Activated gamma-delta T cell treated with anti-CD3 and anti-CD28 coated beads, Interleukin-2, amount 50 U/mL, for 16 hours (primary cell): ENCODE data around the gene COL25A1.
"Not testable (repeated sequence)": the region's sequence is repeated elsewhere in the genome, so short reads cannot be mapped to it uniquely, and the experiment has no call there.

ENCODE experiments used
- DNase-seq: peaks from one replicate; pipeline ENCODE4 v3.0.0-alpha.2; 2020; ENCODE audit warnings: low read depth

COL25A1 gene

GRCh38 chr4:109123951-109124350 lies 178.5 kb downstream of the COL25A1 start:
- DNase-seq: no peak

DNA sequence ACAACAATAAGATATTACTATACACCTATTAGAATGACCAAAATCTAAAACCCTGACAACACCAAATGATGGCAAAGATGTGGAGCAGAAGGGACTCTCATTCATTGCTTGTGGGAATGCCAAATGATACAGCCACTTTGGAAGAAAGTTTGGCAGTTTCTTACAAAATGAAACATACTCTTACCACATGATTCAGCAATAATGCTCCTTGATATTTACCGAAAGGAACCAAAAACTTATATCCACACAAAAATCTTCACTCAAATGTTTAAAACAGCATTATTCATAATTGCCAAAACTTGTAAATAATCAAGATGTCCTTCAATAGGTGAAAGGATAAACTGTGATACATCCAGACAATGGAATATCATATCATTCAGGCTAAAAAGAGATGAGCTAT lies 180.9 kb downstream of the COL25A1 start:
- no peak for DNase-seq

GRCh38 chr4:109119852-109120251 lies 182.6 kb downstream of the COL25A1 start:
- DNase-seq: no peak

- DNase-seq: no peak
Measured at GRCh38 chr4:109118635-109119034, 183.8 kb downstream of the COL25A1 start.

GRCh38 chr4:109114501-109114900 lies 188.0 kb downstream of the COL25A1 start:
- no peak for DNase-seq

DNA sequence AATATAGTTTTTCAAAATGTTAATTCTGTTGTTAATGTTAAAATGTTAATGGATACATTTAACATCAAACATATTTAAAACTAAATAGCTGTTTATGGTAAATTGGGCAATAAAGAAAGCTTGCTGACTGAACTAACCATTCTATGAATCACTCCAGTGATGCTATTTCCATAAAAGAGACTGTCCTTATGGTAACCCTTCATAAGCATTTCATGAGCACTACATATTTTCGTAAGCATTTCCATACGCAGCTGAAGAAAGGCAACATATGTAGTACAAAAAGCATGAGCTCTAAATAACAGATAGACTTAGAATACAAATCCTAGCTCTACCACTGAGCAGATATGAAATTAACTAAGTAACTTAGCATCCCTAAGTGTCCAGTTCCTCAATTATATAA lies 188.9 kb downstream of the COL25A1 start:
- no peak for DNase-seq

GRCh38 chr4:109111031-109111430 lies 191.4 kb downstream of the COL25A1 start:
- DNase-seq: no peak

DNA sequence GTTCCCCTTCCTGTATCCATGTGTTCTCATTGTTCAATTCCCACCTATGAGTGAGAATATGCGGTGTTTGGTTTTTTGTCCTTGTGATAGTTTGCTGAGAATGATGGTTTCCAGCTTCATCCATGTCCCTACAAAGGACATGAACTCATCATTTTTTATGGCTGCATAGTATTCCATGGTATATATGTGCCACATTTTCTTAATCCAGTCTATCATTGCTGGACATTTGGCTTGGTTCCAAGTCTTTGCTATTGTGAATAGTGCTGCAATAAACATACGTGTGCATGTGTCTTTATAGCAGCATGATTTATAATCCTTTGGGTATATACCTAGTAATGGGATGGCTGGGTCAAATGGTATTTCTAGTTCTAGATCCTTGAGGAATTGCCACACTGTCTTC lies 194.2 kb downstream of the COL25A1 start:
- not testable (repeated sequence) for DNase-seq

DNA sequence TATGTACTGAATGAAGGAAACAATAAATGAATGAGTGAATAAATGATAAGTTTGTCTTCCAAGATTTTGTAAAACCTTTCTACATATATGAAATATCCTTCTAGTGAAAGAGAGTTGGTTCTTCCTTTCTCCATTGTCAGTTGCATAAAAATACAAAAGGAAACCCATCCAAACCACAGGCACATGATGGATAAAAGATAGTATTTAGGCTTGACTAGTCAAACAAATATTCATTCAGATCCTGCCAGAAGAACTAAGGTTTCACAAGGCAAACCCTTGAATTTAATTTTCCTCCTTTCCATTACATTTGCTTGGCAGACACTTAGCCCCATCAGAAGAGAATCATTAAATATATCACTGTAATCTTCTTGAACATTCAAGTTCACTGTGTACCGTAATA lies 208.4 kb downstream of the COL25A1 start:
- DNase-seq: no peak

DNA sequence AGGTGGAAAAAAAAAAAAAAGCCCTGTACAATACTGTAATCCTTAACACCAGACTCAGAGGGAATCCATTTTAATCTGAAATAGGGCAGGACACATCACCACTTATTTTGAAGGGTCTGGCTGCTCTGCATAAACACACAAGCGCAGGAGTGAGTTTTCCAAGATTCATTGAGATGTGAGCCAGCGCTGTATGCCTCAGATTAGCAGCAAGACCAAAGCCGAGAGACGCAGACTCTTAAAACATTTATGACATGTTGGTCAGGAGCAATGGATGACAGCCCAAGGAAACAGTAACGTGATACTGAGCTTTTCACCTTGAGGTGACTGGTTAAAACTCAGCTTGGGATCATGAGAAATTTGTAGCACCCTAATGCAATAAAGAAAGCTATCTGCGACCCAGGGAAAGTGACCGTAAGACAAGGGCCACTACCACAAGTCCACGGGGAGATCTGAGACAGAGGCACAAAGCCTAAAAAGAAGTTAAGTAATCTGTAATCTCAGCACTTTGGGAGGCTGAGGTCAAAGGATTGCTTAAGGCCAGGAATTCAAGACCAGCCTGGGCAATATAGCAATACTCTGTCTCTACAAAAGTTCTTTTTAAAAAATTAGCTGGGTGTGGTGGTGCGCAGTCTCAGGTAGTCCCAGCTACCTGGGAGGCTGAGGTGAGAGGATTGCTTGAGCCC lies 210.6 kb downstream of the COL25A1 start:
- no peak for DNase-seq

- no peak for DNase-seq
Measured at GRCh38 chr4:109083911-109084310, 218.5 kb downstream of the COL25A1 start.

DNA sequence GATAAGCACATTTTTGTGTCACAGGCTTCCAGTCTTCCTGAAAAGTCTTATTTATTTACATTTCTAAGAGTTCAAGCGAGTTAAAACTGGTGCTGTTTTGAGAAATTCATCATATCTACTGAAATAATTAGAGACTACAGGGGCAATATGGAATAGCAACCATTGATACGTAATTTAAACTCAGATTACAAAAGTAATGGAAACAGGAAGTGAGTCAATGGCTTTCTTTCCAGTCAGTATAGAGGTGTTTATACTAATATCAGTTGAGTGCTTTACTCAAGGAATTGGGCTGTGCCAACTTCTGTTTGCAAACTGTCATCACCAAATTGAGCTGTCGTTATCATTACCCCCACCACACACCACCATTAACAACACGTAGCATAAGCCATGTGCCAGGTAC lies 222.7 kb downstream of the COL25A1 start:
- no peak for DNase-seq

DNA sequence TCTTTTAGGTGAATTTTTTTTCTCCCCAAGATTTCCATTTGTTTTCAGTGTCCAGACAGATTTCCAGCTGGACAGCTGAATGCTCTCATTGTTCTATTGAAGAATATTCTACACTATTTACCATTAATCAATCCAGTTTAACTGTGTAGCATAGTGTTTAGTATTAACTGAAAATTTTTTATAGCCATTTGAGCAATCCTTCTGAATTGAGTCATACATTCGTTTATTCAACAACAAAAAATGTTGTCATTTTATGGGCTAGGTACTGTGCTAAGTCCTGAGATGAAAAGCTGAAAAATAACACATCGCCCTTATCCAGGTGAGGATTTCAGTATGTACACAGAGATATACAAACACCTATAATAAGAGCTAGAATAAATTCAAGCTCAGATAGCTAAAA lies 223.3 kb downstream of the COL25A1 start:
- no peak for DNase-seq

- no peak for DNase-seq
Measured at GRCh38 chr4:109078724-109079123, 223.7 kb downstream of the COL25A1 start.

DNA sequence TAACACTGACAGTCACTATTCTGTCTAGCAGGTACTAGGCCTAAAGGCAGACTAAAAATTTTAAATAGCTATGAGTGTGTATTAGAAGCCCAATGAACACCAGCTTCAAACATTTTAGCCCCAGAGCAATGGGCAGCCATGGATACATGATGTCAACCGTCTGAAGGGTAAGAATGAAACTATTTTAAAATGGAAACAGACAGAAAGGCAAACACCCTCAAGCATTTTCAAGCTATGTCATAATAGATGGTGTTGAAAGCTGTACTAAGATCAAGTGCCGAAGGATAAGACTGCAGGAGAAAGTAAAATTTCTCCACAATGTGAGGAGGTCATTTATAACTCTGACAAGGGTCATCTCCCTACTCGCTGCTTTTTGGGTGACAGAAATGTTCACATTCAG lies 225.0 kb downstream of the COL25A1 start:
- DNase-seq: no peak

DNA sequence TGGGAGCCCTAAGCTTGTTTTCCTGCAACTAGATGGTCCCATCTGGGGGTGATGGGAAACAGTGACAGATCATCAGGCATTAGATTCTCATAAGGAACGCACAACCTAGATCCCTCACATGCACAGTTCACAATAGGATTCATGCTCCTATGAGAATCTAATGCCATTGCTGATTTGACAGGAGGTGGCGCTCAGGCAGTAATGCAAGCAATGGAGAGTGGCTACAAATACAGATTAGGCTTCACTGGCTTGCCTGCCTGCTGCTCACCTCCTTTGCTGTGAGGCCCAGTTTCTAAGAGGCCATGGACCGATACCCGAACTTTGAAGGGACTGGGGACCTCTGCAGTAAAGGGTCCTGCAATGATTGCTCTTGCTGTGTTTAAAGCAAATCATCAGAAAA lies 225.7 kb downstream of the COL25A1 start:
- DNase-seq: not testable (repeated sequence)

DNA sequence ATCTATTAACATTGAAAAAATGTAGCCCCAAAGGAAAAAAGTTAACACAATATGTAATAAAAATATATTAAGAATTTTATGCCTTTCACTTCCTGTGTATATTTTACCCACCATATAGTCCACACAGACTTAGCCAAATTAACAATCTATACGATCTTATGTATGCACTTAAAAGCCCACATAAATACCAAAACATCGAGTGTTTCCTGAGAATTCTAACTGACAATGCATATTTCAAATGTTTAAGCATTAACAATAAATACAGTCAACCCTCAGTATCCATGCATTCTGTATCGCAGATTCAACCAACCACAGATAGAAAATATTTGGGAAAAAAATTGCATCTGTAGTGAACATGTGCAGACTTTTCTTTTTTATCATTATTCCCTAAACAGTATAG lies 226.8 kb downstream of the COL25A1 start:
- no peak for DNase-seq

DNA sequence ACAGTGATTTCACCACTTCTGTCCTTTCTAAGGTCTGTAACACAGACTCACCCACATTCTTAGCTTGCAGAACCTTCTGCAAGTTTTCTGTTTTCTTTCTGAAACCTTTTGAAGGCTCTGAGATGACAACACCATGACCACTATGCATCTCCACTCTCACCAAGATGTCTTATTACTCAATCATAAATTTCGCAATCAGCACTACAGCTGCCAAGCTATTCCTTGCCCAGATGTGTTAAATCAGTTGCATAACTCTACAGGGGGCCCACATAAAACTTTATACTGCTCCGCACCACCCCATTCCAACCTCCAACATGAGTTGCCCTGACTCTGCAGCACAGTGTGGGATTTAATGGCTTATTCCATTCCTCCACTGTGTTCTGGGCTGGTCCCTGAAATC lies 229.9 kb downstream of the COL25A1 start:
- no peak for DNase-seq

- DNase-seq: not testable (repeated sequence)
Measured at GRCh38 chr4:109070677-109071076, 231.8 kb downstream of the COL25A1 start.

DNA sequence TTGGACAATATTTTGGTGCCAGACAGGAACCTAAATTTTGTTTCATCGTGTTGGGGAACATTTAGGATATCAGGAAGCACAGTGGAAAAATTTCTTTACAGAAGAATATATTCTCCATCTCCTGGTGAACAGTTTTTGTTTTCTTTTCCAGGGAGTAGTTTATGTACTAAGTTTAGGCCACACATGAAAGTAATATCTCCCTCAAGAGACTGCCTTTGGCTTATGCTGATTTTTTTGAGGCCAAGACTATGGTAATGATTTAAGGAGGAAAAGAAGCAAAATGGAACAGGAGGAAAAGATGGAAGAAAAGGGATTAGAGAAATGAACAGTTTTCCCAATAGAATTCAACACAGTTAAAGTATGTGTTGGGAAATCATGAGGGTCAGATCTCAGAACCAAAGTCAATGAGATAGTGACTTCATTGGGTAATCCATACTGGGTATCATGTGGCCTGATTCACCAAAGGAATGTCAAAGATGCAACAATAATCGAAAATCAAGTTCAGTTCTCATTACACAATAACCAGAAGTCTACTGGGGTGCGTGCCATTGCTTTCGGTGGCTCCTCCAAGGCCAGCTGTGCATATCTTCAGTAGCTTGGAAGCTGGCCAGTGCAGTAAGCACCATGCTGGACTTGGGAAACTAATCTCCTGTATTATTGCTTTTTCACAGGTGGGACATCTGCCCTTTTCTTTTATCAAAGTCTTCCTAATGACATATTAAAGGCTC lies 234.8 kb downstream of the COL25A1 start:
- no peak for DNase-seq

- DNase-seq: no peak
Measured at GRCh38 chr4:109065006-109065405, 237.5 kb downstream of the COL25A1 start.

DNA sequence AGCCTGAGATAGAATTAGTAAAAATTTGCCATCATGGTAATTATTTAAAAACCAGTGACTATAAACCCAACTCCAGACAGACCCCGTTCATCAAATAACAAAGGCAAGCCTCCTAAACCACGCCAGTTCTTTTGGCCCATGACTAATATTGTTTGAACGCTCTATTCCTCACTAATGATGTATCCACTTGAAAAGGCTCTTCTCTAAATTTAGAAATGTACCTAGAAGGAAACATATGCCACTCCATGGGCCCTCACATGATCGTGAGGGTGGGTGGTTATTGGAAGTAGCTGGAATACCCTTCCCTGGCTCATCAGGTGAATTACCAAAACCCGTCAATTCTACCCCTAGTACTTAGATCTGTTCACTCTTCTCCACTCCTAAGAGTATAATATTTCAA lies 249.2 kb downstream of the COL25A1 start:
- DNase-seq: no peak

DNA sequence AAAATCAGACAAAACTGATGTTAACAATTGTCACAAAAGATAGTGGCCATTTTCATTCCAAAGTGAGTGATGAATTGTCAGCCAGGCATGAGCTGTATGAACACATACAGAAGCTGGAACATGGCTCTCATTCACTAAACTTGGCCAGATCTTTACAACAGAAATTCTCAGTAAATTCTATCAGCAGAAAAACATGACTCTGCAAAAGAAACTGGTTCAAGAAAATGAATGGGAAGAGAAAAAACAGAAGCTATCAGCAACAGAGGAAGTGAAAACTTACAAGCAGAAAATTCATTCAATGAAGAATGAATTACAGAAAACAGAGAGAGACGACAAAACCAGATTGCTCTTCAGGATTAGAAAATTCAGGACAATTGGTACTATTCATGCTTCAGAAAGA lies 249.6 kb downstream of the COL25A1 start:
- no peak for DNase-seq

GRCh38 chr4:109051054-109051453 lies 251.4 kb downstream of the COL25A1 start:
- no peak for DNase-seq
